DMS79 (cell line): Measurements from ENCODE around the gene JCAD.
"Not testable (repeated sequence)": the region's sequence is repeated elsewhere in the genome, so short reads cannot be mapped to it uniquely, and the experiment has no call there.

Source experiments
- DNase-seq: peaks from one replicate; lab custom pipeline; 2025; lab: John Stamatoyannopoulos, UW

JCAD gene, protein sequence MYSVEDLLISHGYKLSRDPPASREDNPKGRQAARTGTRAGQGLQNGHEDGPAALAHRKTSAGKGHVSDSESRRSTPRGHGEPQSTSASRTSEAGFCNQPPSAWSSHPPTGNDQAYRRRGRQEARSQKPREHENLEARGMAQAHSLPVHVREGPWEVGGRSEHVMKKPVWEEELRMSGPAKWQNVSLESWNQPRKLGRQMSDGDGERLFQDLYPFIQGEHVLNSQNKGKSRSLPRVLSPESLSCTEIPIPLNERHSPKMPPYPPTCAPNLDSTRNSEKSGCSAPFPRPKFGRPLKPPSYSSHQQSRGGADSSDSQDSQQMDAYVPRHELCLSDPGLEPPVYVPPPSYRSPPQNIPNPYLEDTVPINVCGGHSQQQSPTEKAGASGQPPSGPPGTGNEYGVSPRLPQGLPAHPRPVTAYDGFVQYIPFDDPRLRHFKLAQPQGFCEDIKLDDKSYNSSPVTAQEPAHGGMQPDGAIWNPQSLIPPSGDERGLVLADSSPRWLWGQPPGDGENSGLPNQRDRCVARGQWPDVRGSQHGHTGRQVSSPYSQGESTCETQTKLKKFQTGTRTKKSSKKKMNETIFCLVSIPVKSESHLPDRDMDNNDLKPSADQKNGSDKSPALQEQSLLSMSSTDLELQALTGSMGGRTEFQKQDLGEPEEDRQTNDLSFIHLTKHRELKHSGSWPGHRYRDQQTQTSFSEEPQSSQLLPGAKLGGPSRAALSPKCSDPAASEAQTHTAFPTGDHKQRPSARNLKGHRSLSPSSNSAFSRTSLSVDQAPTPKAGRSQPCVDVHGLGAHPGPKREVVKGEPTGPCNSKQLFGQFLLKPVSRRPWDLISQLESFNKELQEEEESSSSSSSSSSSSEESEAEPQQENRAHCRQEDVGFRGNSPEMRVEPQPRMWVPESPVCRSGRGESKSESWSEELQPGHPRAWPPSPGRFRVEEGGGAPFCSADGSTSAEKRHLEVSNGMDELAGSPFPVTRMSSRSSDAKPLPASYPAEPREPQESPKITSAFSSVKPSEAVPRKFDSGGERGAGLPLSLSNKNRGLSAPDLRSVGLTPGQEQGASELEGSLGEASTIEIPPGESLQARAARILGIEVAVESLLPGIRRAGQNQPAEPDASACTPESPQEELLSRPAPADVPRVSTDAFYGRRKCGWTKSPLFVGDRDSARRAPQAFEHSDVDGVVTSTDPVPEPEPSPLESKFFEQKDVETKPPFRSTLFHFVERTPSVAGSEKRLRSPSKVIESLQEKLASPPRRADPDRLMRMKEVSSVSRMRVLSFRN (N-terminal part only)

DNA sequence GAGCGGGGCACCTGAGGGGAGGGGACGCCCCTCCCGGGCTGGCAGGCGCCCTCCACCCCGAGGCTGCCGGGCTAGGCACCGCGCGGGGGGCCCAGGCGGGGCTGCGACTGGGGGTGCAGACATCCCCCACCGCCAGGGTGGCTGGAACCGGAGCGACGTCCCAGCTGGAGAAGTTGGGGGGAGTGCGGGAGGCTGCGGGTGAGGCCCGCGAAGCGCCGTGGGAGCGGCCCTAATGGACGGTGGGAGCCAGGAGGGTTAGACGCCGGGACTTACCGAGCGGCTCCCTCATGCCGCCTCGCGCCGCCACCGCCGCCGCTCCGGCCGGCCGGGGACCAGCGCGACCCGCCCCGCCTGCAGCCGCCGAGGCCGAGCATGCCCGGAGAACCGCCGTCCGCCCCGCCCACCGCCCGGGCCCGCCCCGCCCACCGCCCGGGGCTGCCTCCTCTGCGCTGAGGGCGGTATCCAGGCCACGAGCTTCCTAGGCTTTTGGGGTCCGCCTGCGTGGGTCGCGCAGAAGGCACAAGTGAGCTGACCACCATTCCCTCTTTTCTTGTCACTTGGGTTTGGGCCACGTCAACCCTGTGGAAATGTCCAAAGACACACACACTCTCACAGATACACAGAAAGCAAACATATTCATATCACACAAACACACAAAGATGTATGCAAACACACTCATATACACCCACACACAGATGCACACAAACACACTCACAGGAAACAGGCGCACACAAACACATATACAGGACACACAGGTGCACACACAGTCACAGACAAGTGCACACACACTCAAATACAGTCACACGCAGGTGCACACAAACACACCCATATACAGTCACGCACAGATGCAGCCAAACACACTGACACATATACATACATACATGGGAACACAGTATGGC, at the start of gene JCAD:
Gene JCAD (minus strand): TSS at position 378 of the 899 bp plus-strand sequence. CDS start 11,774 bp downstream, outside the sequence.
- DNase-seq, result no peak

DNA sequence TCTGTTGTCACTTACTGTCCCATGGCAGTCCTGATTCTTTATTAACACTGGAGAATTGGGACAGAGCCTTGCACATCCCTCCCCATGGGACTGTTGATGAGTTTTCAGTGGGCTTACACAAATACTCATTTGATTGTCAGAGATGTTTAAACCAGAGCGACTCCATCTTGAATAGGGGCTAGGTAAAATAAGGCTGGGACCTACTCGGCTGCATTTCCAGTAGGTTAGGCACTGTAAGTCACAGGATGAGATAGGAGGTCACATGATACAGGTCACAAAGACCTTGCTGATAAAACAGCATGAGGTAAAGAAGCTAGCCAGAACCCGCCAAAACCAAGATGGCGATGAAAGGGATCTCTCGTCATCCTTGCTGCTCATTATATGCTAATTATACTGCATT, 47.6 kb upstream of the JCAD start:
- no peak for DNase-seq

DNA sequence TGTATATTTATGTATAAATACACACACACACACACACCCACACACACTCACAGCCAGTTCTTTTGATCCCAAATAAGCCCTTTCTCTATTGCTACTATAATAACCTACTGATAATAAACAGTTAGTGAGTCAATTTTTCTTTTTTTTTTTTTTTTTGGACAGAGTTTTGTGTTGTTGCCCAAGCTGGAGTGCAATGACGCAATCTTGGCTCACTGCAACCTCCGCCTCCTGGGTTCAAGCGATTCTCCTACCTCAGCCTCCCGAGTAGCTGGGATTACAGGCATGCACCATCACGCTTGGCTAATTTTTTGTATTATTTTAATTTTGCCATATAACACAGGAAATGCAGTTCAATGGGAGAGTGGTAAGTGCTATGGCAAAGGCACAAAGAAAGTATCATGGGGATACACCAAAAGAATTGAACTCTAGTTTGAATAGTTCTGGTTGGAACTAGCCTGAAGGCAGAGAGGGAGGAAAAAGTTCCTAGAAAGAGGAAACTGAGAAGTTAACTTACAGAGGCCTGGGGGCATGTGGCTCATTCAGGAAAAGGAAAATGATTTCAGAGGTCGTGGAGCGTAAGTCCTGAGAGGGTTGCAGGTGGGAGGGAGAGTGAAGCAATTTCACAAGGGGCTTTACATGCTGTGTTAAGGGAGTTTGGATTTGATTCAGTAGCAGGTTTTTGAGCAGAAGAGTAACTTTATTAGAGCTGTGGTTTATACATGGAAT, 44.4 kb upstream of the JCAD start:
- DNase-seq, result no peak

DNA sequence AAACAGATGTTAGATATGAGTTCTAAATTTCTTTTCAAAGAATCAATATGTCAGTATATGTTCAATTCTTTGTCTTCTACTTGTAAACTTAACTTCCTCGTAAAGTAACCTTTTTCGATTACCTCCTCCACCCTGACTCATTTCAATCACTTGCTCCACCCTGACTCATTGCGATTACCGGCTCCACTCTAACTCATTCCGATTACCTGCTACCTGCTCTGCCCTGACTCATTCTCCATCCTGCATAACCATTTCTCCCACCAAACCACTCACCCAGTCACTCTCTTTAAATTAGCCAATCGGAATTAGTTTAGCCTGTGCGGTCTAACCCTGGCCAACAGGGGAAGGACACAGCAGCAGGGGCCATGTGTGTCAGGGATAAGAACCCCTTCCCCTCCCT, 40.3 kb upstream of the JCAD start:
- not testable (repeated sequence) for DNase-seq

DNA sequence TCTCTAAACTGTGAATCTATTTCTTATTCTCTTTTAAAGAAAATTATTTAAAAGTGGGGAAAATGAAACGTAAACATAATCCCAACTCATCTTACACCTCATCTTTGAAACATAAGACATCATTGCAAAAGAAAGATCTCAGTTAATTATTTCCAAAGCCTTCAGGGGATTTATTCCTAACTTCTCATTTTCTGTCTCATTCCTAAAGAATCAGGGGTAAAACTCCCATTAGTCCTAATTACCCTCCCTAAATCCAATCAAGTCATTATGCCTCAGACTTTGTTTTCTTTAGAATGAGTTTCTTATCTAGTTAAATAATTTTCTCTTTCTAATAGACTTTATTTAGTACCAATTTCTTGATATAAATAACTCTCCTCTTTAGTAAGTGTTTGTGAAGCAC, 39.7 kb upstream of the JCAD start:
- DNase-seq, result no peak

DNA sequence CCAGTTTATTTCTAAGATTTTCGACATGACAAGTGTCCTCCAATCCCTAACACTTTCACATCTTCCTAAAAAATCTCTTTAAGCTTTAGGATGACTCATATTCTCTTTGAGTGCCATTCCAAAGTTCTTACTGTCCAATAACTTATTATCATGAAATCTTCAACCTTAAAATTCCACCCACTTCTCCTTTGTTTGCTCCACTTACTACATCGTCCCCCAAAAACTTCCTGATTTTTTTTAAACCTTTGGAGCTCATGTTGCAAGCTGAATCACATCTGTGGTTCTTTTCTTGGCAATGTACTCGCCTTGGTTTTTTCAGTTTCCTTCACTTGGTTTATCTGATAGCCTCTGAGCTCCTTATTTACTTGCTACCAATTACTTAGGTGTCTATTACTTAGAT, 39.2 kb upstream of the JCAD start:
- no peak for DNase-seq

DNA sequence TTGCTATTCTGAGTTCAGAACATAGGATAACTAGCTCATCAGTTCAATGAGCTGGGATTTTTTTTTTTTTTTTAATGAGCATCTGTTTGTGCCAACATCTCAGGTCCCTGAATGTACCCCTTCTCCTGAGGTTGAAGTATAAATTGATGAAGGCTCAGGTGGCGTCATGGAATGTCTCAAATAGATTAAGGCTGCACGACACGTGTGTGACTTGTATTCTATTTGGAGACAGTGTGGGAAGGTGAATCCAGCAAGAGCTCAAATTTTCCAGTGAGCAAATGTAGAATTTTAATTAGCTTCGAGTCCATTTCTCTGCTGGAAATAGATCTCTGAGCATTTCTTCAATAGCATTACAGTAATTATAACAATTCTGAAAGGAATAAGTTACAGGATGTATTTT, 37.2 kb upstream of the JCAD start:
- no peak for DNase-seq

DNA sequence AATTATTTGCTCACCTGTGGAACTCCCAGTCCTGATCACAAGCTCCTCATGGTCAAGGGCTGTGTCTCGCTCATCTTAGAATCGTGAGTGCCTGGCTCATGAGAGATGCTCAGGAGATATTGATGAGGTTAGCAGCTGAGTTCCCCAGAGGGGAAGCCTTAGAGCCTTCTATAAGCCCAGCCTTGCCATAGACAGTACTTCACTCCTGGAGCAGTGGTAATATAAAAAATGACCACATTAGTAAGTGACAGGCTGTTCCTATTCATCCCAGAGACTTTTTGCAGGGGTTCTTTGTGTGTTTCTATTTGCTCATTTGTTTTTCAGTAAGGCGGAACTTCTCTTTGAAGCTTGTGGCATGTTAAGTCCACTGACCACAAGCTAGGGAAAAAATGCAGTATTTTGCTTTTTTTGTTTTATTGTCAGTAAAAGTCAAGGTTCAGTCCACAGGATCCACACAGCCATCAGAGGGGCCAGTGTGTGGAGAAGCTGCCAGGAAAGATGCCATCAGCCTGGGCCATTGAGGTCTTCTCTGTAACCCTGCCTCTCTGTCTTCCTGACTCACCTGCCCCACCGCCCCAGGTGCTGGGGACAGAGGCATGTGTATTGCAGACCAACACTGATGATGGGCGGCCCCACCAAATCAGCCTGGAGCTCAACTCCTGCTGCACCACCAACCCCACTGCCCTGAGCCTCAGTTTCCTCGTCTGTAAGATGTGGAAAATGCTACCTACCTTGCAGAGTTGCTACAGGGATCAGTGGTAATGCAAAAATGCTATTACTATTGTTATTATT, 36.4 kb upstream of the JCAD start:
- DNase-seq, result no peak

DNA sequence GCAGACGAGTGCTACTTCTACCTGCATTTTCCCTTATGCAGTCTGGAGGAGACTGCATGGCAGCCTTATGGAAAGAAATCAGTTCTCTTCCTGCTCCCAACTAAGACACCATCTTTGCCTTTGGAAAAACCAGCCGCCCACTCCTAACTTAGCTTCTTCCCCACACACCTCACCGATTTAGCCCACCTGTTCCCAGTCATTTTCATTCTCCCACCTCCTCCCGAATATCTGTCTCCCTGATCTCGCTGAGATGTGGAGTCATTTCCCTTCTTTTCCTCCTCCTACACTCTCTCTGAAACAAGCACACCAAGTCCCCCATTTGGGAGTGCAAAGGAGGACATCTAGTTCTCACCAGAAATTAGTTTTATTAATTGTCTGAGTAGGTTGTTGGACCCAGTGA, 35.2 kb upstream of the JCAD start:
- DNase-seq, result no peak

DNA sequence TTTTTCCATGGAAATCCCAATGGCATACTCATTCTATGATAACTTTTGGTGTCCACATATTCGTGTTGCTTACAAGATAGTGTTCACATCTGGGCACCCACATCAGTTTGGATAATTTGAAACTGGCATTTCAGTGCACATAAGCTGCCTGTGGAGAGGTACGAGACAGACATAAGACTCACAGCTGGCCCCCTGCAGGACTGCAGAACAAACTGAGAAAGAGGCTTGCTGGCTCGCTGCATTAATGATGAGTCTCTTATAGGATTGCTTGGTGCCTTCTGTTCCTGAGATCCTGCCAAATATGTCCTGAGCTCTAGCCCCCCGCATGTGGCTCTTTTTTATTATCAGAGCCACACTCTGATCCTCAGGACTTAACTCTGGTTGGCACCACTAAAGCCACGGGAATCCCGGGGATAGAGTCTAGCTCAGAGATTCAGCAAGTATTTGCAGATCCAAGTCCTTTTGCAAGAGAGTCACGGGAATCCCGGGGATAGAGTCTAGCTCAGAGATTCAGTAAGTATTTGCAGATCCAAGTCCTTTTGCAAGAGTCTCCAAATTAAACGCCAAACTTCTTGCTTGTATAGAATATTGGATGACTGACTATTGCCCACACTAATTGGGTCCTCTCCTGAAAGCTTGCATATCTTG, 34.0 kb upstream of the JCAD start:
- DNase-seq, result no peak

DNA sequence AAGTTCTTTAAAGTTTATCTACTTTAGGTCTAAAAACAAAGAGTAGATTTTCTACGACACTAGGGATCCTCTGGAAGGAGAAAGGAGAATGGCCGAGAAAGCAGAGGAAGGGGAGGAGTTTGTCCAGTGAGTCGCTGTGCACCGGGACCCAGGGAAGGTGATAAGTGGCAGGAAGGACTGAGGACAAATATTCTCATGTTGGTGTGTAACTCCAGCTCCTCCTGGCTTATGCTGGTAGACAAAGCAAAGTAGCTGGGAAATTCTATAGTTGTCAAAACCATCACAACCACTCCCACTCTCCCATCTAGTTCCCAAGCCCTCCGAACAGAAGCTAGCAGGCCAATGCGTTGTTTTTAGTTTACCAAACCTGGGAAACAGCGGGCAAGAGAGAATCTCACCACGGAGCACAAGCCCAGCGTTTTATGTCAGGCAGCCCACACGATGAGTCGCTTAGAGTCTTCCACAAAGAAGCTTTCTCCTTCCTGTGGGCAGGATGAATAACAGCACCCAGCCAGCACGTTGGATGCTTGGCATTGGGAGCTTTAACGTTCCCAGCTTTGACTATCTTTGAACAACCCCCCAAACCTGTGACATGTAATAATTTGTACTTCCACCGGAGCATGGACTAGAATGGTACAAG, 32.9 kb upstream of the JCAD start:
- no peak for DNase-seq

DNA sequence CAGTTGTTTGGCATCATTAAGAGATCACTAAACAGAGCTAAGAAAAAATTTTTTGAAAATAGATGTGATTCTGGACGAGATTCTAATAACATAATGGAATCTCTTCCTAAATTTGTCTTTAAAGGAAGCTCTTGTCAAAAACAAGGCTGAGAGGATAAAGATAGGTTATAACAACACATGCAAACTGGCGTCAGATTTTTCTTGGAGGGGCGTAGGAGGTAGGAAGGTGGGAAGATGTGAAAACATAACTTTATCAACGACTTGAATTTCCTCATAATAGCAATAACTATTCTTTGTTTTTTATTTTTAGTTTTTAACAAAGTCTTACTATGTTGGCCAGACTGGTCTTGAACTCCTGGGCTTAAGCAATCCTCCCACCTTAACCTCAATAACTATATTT, 31.8 kb upstream of the JCAD start:
- no peak for DNase-seq

DNA sequence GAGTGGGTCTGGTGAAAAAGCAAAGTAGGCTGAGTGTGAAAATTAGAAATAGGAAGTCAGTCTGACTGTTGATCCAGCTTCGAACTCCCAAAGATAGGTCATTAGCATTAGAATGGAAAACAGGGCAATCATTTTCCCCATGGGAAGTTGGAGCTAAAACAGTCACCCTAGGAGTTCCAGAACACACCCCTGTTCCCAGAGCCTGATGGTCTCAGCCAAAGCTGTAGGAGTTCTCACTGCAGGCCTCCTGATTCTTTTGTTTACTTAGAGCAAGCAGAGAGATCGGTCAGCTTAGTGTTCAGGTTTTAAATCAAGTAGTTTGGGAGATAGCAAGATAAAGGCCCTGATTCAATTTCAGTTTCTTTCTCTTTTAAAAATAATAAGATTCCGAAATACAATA, 28.8 kb upstream of the JCAD start:
- DNase-seq, result no peak

DNA sequence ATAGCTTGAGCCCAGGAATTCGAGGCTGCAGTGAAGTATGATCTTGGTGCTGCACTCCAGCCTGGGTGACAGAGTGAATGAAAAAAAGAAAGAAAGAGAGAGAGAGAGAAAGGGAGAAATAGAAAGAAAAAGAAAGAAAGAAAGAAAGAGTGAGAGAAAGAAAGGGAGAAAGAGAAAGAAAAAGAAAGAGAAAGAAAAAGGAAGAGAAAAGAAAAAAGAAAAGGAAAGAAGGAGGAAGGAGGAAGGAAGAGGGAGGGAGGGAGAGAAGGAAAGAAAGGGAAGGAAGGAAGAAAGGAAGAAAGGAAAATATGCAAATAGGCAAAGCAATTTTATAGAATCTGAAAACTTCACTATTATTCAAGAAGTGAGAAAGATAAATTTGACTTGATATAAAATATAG, 24.5 kb upstream of the JCAD start:
- DNase-seq, result no peak

DNA sequence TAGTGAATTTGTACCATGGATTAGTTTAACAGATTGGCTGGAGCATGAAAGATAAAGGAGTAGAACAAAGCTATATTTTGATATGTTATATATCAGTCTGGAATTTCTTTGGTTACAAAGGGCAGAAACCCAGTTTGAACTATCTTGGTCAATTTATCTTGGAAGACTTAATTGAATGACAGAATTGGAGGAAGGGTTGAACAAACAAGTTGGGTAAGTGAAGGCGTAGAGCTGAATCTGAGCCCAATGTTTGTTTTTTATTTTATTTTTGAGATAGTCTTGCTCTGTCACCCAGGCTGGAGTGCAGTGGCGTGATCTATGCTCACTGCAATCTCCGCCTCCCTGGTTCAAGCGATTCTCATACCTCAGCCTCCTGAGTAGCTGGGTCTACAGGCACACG, 21.8 kb upstream of the JCAD start:
- DNase-seq, result no peak

DNA sequence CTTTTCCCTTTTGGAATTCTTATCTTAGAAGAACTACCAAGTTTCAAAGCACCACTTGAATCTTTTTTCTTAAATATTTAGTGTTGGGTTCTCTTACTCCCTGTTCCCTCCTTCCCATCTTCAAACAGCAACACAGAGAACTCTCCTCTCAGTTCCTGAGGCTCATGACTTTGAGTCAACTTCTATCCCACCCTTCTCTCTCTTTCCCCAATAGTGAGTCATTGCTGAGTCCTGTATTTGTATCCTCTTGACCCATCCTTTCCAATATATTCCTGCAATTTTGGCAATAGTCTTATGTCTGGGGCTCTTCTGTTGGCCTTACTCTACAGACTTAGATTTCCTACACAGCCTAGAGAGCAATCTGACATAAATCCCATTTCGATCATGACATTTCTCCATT, 20.8 kb upstream of the JCAD start:
- DNase-seq, result no peak

DNA sequence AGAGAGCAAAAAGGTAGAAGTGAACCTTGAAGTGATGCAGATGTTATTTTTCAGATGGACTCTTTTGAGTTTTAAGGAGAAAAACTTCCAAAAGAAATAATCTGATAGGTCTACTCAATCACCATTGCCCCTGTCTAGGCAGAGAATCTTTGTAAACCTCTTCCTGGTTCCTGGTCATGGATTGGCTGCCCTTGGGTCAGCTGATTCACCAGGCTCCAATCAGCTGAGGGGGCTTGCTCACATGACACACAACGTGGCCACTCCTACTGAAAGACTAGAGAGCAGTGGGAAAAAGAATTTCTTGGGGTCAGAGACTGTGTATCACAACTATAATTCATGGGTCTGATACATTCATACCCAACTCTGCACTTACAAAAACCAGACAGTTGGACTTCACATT, 20.0 kb upstream of the JCAD start:
- no peak for DNase-seq

DNA sequence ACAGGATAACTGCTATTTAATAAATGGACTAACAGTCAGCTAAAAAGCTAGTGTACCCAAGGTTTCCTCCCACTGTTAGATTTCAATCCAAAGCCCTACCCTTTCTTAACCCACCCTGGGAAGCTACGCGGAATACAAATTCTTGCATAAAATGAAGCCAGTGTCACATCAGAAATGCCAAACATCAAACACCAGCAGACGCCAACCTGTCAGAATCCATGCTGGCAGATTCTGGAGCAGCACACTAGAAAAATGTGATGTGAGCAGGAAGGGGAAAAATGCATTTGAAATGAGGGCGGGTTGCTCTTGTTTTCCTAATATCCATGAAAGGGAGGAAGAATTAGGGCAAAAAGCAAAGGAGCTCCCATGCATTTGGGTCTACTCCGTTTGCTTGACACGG, 16.1 kb upstream of the JCAD start:
- no peak for DNase-seq

DNA sequence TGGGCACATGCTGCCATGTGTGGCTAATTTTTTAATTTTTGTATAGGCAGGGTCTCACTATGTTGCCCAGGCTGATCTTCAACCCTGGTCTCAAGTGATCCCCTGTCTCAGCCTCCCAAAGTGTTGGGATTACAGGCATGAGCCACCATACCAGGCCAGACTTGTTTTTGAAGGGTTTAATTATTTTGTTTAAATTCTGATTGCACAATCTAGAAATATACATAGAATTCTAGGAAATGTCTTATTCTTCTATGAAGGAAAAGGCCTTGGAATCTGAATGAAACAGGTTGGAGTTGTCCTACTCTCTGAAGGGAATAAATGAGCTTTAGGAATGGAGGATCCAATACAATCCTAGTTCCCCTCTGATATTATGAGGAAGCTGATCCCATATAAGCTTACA, 15.5 kb upstream of the JCAD start:
- no peak for DNase-seq
